GM12872 (cell line): ENCODE measurements around the gene LZIC.

Source experiments
- TF ChIP-seq, protein P1 (sequence below): IDR thresholded peaks from 3 replicates; pipeline ENCODE4 v1.5.1; 2011; ENCODE audit warnings: low read depth, mild to moderate bottlenecking, low read length, moderate library complexity; ENCODE audit not compliant: insufficient read depth

The LZIC gene

DNA sequence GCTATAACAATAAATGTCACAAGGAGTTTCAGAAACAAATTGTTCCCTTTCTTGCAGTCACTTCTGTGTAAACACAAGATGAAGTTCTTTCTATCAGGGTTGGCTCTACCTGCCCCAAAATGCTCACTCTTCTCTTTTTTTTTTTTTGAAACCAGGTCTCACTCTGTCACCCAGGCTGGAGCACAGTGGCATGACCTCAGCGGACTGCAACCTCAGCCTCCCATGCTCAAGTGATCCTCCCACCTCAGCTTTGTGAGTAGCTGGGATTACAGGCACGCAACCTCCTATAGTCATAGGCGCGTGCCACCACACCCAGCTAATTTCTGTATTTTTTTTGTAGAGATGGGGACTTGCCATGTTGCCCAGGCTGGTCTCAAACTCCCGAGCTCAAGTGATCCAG lies 22.6 kb downstream of the LZIC start:
- TF ChIP-seq, protein P1, sequence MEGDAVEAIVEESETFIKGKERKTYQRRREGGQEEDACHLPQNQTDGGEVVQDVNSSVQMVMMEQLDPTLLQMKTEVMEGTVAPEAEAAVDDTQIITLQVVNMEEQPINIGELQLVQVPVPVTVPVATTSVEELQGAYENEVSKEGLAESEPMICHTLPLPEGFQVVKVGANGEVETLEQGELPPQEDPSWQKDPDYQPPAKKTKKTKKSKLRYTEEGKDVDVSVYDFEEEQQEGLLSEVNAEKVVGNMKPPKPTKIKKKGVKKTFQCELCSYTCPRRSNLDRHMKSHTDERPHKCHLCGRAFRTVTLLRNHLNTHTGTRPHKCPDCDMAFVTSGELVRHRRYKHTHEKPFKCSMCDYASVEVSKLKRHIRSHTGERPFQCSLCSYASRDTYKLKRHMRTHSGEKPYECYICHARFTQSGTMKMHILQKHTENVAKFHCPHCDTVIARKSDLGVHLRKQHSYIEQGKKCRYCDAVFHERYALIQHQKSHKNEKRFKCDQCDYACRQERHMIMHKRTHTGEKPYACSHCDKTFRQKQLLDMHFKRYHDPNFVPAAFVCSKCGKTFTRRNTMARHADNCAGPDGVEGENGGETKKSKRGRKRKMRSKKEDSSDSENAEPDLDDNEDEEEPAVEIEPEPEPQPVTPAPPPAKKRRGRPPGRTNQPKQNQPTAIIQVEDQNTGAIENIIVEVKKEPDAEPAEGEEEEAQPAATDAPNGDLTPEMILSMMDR: no peak

DNA sequence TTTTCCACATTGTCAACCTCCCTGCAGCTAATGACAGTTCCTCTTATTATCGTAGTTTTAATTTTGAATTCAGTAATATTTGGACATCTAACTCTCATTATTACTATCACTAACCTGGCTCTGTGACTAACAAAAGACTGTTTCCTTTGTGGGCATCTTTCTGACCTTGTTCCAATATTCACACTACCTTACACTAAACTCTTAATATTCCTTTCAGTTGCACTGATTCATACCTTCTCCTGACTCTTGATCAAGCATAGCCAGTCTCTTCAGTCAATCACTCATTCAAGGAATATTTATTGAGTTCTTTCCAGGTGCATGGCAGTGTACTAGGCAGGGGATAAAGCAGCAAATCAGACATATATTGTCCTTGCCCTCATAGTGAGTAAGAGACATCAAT lies 25.3 kb downstream of the LZIC start:
- TF ChIP-seq, protein P1: no peak

DNA sequence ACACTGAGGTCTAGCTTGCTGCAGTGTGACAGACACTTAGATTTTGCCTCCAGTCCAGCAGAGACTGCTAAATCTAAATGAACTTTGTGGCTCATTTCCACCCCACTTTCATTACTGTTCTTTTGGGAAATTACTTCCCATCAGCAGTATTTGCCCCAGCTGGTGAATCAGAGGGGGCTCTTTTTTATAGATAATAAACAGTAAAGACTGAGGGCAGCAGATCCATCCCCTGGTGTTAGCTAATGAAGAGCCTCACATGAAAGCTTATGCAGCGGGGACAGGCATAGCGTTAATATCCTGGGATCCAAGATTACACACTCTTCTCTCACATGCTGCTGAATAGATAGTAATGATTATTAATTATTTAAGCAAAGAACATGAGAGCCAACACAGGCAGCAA lies 26.7 kb downstream of the LZIC start:
- TF ChIP-seq, protein P1: no peak

DNA sequence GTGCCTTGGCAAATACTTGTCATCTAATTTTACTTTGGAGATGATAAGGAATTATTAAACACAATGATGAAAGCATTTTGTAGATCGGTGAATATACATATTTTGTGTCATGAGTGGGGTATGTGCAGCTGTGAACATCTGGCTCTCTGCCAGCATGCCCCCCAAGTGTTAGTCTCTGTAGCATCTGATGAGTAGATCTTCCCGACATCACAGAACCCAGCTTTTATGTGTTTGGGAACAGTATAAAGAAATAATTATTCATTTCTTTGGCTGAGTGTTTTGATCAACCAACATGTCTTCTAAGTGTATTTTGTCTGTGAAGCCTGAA lies 28.6 kb downstream of the LZIC start:
- TF ChIP-seq, protein P1: no peak

DNA sequence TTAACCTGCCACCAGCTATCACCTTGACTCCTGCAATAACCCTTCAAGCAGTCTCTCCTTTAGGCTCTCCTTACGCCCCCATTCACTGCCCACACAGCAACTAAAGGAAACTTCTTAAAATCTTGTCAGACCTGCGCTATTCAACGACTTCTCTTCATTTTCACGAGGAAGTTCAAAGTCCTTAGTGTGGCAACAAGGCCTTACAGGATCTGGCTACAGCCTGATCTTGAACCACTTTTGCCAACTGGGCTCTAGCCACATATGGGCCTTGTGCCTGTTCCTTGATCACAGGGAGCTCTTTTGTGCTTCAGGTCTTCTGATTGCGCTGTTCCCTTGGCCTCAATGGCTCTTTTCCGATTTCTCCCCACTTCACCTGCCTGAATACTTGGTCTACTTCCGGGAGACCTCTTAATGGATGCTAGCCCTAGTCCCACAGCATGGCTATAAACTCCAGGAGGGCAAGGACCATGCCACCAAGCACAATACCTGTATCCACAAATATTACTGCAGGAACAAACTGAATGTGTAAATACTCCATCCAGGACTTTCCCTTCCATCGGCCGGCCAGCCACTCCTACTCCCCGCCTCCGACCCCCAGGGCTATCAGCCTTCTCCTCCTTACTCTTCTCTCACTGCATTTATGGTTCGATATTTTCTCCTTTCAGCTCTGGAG lies 30.8 kb downstream of the LZIC start:
- TF ChIP-seq, protein P1: no peak

DNA sequence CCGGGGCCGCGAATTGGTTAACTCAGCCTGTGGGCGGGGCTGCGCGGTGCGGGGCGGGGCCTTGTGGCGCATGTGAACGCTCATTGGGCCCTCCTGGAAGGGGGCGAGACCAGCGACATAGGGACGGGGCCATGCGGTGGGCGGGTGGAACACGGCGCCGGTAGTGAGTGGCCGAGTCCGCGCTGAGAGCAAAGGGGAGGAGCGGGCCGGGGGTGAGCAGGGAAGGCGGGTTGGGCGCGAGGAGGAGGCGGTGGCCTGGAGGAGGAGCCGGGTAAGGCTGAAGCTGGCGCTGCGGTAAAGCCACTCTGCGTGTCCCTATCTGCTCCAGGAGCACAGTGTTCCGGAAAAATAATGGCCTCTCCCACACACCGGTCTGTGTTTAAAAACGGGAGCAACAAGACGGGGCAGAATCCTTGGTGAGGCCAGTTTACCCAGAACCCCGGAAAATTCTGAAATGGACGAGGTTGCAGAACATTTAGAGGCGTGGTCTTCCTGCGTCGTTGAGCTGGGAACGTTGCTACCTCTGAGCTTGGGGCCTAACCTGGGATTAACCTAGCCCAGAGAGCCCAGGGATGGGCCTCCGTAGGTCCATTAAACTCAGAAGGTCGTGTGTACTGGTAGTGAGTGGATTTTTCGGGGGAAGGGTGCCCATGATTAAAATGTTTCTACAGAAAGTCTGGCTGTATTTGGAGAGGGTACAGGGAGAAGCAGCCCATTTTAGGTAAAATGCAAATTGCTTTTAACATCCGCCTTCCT lies 32.6 kb downstream of the LZIC start:
- TF ChIP-seq, protein P1: no peak

DNA sequence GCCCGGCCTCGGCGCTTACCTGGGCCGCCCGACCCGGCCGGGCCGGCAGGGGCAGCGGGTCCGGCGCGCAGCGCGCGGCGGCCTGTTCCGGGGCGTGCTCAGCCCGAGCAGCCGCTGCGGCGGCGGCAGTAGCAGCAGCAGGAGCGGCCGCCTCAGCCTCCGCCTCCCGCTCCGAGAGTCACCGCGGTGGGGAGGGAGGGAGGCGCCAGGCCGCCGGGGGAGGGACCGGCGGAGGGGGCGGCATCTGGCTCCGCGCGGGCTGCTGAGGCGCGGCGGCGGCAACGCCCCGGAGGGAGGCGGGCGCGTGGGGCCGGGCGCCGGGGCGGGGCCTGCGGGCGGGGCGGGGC lies 33.1 kb downstream of the LZIC start, which contains the start of gene CTNNBIP1:
TSS of gene CTNNBIP1 (minus strand) at position 194 of the 347 bp plus-strand sequence. CDS start 38,205 bp downstream, outside the sequence.
- TF ChIP-seq, protein P1: no peak
